NK-92 (cell line): ENCODE data around the gene CFB.
"Not testable (repeated sequence)": the region's sequence is repeated elsewhere in the genome, so short reads cannot be mapped to it uniquely, and the experiment has no call there.

ENCODE experiments used
- DNase-seq: peaks from one replicate; lab custom pipeline; 2025; ENCODE audit not compliant: unreplicated experiment; lab: John Stamatoyannopoulos, UW

CFB gene

DNA sequence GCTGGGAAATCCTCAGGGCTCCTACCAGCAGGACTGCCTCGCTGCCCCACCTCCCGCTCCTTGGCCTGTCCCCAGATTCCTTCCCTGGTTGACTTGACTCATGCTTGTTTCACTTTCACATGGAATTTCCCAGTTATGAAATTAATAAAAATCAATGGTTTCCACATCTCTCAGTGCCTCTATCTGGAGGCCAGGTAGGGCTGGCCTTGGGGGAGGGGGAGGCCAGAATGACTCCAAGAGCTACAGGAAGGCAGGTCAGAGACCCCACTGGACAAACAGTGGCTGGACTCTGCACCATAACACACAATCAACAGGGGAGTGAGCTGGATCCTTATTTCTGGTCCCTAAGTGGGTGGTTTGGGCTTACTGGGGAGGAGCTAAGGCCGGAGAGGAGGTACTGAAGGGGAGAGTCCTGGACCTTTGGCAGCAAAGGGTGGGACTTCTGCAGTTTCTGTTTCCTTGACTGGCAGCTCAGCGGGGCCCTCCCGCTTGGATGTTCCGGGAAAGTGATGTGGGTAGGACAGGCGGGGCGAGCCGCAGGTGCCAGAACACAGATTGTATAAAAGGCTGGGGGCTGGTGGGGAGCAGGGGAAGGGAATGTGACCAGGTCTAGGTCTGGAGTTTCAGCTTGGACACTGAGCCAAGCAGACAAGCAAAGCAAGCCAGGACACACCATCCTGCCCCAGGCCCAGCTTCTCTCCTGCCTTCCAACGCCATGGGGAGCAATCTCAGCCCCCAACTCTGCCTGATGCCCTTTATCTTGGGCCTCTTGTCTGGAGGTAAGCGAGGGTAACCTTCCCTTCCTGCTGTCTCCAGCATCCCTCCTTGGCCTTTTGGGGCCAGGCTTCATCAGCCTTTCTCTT is at the start of gene CFB:
CFB (plus strand) TSS at position 589 of the 863 bp plus-strand sequence; CDS start at position 716, 127 bp downstream.
- DNase-seq: no peak

DNA sequence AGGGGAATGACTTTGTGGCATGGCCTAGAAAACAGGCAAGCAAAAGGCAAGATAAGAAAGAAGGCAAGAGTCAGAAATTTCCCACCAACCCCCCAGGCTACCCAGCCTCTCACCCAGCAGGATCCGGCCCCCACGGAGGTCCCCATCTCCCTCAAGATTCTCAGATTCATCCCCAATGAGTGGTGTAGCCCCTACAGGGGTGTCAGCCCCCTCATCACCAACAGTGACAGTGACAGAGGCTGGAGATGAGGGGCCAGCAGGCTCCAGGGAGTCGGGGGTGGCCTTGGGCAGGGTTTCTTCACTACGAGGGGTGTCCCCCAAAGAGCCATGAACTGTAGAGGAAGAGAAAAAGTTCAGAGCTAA is 49.4 kb upstream of the CFB start:
- DNase-seq: no peak

DNA sequence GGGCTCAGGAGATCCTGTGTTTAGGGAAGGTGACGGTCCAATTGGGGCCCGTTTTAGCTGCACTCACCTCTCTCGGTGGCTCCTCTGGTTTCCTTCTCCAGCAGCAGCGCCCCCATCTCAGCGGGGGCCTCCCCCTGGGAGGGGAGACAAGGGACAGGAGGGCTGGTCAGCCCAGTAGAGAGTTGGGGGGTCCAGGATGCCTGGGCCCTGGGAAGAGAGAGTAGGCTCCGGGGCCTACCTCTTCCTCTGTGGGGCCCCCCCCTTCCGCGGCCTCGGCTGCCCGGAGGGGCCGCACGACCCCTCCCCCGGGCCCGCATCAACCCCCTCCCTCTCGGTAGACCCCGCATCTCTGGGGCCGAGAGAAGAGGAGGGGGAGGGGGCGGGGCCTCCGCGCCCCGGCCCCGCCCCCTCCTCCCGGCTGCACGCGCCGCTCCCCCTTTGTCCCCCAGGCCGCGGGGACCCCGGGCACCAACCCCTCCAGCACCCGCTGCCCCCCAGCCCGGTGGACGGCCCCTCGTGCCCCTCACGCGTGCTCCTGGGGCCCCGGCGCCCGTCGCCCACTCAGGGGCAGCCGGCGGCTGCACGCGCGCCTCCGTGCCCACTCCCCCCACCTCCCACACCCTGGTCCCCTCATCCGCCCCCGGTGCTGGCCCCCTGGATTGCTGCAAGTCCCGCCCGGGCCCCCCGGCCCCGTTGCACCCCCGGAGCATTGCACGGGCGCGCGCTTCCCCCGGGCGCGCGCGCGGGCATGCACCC is 48.9 kb upstream of the CFB start:
- no peak for DNase-seq

DNA sequence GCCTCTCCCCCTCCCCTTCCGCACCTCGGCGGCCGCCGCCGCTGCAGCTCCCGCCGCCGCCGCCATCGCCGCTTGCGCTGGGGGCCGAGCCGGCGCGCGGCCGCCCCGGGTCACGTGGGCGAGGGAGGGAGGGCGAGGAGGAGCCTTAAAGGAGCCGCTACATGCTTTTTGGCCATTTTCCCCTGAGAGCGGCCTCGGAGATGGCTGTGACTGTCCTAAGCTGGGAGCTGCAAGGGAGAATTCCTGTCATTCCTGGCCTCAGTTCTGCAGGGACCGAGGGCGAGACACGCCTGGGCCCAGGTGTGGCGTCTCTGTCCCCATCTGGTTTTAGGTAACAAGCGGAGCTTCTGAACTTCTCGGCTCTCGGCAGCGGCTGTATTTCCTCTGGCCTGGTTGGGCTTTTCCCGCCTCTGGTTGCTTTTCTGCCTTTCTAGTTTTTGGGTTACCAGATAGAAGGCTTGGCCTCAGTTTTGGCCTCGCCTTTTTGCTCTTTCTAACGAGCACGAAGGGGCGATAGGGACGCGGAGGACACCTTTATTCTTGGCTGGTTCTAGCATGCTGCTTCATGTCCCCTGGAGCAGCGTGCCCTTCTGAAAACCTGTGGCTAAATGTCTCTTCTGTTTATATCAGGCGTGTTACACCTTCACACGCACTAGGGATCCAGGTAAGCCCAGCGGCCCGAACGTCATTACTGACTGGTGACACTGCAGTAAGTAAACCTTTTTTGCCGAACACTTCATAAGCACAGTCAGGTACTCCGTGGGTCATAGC is 48.1 kb upstream of the CFB start, which contains the start of gene EHMT2:
EHMT2 (minus strand) TSS at position 87 of the 771 bp plus-strand sequence; CDS start at position 66, 21 bp downstream.
- no peak for DNase-seq

DNA sequence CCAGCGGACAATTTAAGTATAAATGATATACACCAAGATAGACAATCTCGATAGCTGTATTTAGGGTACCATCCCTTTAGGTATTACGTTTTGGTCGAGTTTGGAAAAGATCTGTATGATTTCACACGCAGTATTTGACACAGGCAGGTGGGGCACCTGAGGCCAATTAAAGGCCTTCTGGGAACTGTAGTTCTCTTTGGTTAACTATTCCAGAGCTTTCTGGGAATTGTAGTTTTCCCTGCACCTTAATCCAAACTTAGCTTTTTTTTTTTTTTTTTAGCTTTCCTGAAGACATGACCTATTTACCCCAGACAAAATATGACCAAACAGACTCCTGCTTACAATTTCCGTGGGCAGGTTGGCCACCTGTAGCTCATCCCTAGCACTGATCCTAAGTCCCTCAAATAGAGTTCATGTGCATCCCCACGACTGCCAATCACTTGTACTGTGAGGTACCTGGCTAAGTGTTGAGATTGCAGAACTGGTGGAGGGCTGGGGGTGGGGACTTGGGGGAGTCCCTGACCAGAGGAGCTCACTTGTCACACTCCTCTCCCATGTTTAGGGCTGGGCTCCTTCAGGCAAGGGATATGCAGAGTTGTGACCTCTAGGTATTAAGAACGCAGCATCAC is 47.4 kb upstream of the CFB start:
- no peak for DNase-seq

DNA sequence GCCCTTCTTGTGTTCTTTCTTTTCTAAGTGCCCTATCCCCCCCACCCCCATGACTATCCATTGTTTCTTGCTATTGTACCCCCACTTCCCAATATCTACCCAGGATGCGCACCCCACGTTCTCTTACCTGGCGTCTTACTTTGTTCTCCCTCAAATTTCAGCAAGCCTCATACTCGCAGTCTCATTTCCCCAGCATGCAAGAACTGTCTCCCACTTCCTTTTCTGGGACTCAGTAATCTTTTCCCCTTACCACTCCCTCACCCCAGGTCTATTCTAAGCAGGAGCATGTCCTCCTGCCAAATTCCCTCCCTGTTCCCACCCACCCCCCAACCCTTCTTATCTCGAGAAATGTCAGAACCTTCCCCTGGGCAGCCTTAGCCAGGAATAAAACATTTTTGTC is 46.7 kb upstream of the CFB start:
- DNase-seq: no peak

DNA sequence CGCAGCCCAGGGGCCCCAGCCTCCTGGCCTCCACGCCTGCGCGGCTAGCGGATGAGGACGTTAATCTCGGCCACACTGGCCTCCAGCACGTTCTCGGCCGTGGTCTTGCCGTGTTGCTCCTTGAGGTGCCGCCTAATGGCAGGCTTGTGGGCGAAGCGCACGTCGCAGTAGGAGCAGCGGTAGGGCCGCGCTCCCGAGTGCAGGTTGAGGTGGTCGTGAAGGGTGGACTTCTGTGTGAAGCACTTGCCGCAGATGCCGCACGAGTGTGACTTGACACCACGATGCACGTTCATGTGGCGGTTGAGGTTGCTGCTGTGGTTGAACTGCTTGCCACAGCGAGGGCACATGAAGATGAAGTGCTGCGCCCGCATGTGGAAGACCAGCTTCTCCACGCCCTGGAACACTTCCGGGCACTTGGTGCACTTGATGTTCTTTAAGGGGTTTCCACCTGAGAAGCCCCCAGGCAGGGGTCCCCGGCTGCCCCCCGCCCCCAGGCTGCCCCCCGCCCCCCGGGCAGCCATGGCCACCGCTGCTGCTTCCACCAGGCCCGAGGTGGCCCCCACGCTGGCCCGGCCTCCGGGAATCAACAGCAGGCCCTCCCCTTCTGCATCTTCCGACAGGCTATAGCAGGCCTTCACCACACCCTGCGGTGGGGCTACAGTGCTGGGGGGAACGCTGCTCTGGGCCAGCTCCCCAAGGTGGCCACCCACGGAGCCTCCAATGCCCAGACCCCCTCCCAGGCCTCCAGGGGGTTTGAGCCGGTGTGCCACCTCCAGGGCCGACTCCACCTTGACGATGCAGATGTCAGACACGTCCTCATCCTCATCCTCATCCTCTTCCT is 45.8 kb upstream of the CFB start:
- no peak for DNase-seq

DNA sequence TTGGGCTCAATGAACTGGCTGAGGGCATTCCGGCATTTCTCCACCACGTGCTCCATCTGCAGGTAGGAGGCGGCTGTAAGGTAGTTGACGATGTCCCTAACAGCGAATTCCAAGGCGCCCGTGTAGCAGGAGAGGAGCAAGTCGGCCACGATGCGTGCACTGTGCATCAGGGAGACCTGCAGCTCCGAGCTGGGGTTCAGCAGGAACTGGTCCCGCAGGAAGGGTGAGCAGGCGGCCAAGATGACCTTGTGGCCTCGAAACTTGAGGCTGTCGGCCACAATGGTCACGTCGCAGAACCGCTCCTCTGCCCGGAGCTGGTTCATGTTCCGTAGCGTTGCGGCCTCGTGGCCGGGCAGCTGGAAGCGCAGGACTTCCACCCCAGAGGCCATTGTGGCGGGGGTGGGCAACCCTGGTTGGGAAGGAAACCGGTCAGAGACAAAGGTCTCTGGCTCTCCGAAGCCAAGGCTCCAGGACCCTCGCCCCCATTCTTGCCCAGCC is 44.9 kb upstream of the CFB start:
- no peak for DNase-seq

DNA sequence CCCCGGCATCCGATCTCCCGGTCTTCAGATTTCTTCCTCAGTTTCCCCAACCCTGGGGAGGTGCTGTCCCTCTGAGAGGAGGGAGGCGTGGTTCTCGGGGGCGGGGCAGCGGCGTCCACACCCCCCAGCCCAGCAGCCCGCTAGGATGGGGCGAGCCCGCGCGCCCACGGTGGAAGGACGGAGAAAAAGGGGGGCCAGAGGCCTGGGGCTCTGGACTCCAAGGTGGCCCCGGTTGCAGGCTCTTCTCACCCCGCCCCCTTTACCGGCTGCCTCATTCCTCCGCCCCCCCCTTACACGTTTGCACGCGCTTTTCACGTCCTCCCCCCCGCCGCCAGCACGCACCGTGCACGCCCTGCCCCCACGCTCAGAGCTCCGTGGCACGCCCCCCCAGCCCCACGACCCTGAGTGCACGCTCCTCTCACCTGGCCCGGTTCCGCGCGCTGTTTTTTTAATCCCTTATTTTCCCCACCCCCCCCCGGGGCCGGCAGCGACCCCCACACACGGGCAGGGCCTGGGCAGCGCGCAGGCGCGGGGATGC is 44.4 kb upstream of the CFB start:
- no peak for DNase-seq

DNA sequence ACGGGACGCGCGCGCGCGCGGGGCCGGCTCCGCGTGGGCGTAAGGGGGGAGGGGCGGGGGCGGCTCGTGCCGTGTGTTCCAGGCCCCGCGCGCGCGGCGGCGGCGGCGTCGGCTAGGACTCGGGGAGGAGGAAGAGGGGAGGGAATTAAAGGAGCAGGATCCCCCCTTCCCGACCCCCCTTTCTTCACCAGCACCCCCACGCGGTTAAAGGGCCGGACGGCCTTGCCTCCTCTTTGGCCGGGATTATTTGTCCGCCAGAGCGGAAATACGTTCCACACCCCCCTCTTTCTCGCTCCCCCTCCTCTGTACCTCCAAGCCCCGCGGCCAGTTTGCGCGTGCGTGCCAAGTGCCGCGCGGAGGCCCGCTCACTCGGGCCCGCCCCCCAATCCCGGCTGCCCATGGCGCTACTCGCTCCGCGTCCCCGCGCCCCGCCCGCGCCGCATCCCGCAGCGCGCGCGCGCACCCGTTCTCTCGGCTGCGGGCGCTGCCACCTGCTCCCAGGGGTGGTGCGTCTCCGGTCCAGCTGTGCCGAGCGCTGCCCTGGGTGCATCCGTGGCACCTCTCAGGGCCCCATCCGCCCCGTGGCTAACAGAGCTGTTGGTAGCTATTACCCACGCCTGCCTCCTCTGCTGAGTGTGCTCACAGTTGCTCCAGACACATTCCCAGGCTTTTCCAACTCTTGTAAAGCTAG is 43.8 kb upstream of the CFB start, which contains the start of gene ZBTB12:
ZBTB12 (minus strand) TSS at position 134 of the 691 bp plus-strand sequence. CDS start 781 bp downstream, outside the sequence.
- peak; percentile 39 for DNase-seq

DNA sequence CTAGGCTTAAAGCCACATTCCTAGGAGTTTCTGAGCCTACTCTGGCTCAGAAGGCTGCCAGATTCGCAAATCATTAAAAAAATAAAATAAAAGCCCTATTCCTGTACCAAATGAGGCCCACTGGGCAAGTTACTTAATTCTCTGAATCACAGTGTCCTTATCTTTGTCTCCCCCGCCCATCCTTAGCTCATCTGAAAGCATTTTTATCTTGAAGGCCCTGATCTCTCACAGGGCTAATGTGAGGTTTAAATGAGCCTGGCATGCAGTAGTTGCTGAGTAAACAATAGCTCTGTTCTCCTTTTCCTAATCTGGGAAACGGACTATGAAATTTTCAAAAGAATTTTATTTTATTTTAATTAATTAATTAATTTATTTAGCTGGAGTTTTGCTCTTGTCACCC is 41.9 kb upstream of the CFB start:
- no peak for DNase-seq

DNA sequence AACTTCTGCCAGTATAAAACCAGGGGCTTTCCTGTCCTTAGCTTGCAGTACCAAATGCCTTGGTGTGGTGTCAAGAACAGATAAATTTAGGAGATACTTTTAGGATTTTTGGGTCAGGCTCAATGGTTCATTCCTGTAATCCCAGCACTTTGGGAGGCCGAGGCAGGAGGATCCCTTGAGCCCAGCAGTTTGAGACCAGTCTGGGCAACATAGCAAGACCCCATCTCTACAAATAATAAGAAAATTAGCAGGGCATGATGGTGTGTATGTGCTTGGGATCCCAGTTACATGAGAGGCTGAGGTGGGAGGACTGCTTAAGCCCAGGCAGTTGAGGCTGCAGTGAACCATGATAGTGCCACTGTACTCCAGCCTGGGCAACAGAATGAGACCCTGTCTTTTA is 40.9 kb upstream of the CFB start:
- no peak for DNase-seq

DNA sequence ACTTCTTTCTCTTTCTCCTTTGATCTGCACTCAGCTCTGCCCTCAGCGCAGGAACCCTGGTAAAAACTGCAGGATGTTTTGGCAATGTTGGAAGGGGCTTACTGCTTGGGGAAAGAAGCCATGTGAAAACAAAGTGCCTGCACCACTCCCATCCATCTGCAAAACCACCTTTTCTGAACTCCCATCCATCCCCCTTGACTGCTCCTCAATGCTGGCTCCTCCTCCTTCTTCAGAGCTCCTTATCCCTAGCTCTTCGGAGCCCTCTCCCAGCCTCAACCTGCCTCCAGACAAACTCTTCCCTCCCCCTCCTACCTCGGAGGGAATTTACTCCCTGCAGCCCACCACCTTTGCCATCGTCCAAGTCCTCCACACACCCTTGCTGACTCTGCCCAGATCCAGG is 39.8 kb upstream of the CFB start:
- DNase-seq: no peak

DNA sequence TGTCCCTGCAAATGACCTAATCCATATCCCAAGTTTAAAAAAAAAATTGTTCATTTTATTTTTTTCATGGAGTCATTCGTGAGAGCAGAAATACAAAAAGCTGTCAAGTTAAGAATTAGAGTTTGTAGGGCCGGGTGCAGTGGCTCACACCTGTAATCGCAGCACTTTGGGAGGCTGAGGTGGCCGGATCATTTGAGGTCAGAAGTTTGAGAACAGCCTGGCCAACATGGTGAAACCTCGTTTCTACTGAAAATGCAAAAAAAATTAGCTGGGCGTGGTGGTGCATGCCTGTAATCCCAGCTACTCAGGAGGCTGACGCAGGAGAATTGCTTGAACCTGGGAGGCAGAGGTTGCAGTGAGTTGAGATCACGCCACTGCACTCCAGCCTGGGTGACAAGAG is 39.2 kb upstream of the CFB start:
- not testable (repeated sequence) for DNase-seq

DNA sequence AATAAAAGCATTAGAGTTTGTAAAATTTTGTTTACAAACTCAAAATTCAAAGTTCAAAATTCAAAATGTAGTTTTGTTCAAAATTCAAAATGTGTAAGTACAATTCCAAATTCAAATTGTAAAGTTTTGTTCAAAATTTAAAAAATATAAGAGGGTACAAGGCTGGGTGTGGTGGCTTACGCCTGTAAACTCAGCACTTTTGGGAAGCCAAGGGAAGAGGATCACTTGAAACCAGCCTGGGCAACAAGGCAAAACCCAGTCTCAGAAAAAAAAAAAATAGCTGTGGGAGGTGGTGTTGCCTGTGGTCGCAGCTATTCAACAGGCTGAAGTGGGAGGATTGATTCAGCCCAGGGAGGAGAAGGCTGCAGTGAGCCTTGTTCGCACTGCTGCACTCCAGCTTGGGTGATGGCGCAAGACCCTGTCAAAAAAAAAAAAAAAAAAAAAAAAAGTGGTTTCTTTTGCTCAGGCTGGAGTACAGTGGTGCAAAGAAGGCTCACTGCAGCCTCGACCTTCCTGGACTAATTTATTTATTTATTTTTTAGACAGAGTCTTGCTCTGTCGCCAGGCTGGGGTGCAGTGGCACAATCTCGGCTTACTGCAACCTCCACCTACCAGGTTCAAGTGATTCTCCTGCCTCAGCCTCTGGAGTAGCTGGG is 38.6 kb upstream of the CFB start:
- no peak for DNase-seq

DNA sequence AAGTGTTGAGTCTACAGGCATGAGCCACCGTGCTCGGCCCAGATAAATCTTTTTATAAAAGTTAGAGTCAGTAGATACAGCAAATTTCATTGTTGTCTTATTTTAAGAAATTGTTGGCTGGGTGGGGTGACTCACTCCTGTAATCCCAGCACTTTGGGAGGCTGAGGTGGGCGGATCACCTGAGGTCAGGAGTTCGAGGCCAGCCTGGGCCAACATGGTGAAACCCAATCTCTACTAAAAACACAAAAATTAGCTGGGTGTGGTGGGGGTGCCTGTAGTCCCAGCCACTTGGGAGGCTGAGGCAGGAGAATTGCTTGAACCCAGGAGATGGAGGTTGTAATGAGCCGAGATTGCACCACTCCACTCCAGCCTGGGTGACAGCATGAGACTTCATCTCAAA is 37.6 kb upstream of the CFB start:
- not testable (repeated sequence) for DNase-seq

DNA sequence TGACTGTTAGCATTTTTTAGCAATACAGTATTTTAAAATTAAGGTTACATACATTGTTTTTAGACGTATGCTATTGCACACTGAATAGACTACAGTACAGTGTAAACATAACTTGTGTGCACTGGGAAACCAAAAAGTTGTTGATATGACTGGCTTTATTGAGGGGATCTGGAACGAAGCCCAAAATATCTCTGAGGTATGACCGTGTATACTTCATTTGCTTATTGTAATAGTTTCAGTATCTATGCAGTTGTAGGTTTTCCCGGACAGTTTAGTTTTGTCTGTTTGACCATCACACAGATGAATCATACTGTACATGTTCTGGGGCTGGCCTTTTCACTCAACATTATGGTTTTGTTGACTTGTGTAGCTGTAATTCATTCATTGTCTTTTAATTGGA is 37.1 kb upstream of the CFB start:
- DNase-seq: no peak

DNA sequence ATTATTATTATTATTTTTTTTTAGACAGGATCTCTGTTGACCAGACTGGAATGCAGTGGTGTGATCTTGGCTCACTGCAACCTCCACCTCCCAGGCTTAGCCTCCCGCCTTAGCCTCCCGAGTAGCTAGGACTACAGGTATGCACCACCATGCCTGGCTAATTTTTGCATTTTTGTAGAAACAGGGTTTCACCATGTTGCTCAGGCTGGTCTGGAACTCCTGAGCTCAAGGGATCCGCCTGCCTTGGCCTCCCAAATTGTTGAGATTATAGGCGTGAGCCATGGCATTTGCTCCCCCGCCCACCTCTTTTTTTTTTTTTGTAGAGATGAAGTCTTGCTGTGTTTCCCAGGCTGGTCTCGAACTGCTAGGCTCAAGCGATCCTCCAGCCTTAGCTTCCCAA is 36.6 kb upstream of the CFB start:
- not testable (repeated sequence) for DNase-seq
